Loucy (cell line): ENCODE data around the gene PNP.

ENCODE experiments used
- H2AFZ ChIP-seq: fragments of 200-600 bp; sonication (generic); 2 replicates; pipeline ENCODE4 v1.6.0; 2016; ENCODE audit warnings: antibody characterized with exemption, mild to moderate bottlenecking, low read length, moderate library complexity
- H3F3A ChIP-seq: fragments of 200-600 bp; 2 replicates; pipeline ENCODE4 v1.6.0; 2016; ENCODE audit warnings: antibody characterized with exemption, low read depth, mild to moderate bottlenecking
- H3K27me3 ChIP-seq: fragments of 200-600 bp; sonication (generic); 2 replicates; pipeline ENCODE4 v1.6.1; 2014; ENCODE audit warnings: low read length, mild to moderate bottlenecking; ENCODE audit not compliant: insufficient read depth, poor library complexity, severe bottlenecking
- H3K36me3 ChIP-seq: fragments of 200-600 bp; sonication (generic); 2 replicates; pipeline ENCODE4 v1.6.1; 2016; ENCODE audit warnings: low read length; ENCODE audit not compliant: insufficient read depth
- H3K4me1 ChIP-seq: fragments of 200-600 bp; sonication (generic); 2 replicates; pipeline ENCODE4 v1.5.1; 2014; ENCODE audit warnings: low read length, mild to moderate bottlenecking; ENCODE audit not compliant: insufficient read depth, poor library complexity, severe bottlenecking
- H3K4me2 ChIP-seq: fragments of 200-600 bp; sonication (generic); 2 replicates; pipeline ENCODE4 v1.6.0; 2014; ENCODE audit warnings: antibody characterized with exemption, low read length, low read depth, mild to moderate bottlenecking; ENCODE audit not compliant: poor library complexity, severe bottlenecking
- H3K4me3 ChIP-seq: fragments of 200-600 bp; sonication (generic); 2 replicates; pipeline ENCODE4 v1.5.1; 2014; ENCODE audit warnings: low read length, mild to moderate bottlenecking, mixed read lengths; ENCODE audit not compliant: poor library complexity, severe bottlenecking
- H3K79me2 ChIP-seq: fragments of 200-600 bp; sonication (generic); 2 replicates; pipeline ENCODE4 v1.6.1; 2014; ENCODE audit warnings: low read length; ENCODE audit not compliant: insufficient read depth
- H3K9ac ChIP-seq: fragments of 200-600 bp; sonication (generic); 2 replicates; pipeline ENCODE4 v1.6.0; 2014; ENCODE audit warnings: mild to moderate bottlenecking, low read depth, low read length, moderate library complexity; ENCODE audit not compliant: poor library complexity, severe bottlenecking
- H3K9me2 ChIP-seq: fragments of 200-600 bp; sonication (generic); replicated peaks from 2 replicates; pipeline ENCODE4 v1.6.1; 2016; ENCODE audit warnings: low read depth, low read length, mixed read lengths
- H3K9me3 ChIP-seq: fragments of 200-600 bp; sonication (generic); 2 replicates; pipeline ENCODE4 v1.6.1; 2014; ENCODE audit warnings: mild to moderate bottlenecking, antibody characterized with exemption, low read length, low read depth; ENCODE audit not compliant: insufficient read depth
- H4K20me1 ChIP-seq: fragments of 200-600 bp; sonication (generic); 2 replicates; pipeline ENCODE4 v1.6.0; 2014; ENCODE audit warnings: antibody characterized with exemption, low read length, mild to moderate bottlenecking; ENCODE audit not compliant: insufficient read depth, poor library complexity, severe bottlenecking
- EZH2phosphoT487 ChIP-seq: fragments of 200-600 bp; IDR thresholded peaks from 2 replicates; pipeline ENCODE4 v1.6.1; 2018; ENCODE audit warnings: antibody characterized with exemption, mild to moderate bottlenecking, moderate library complexity, borderline replicate concordance
- TF ChIP-seq, protein P1 (sequence below): fragments of 200-600 bp; sonication (generic); conservative IDR thresholded peaks from 2 replicates; pipeline ENCODE4 v1.5.1; 2014; ENCODE audit warnings: mild to moderate bottlenecking, antibody characterized with exemption, low read length

The PNP gene

DNA sequence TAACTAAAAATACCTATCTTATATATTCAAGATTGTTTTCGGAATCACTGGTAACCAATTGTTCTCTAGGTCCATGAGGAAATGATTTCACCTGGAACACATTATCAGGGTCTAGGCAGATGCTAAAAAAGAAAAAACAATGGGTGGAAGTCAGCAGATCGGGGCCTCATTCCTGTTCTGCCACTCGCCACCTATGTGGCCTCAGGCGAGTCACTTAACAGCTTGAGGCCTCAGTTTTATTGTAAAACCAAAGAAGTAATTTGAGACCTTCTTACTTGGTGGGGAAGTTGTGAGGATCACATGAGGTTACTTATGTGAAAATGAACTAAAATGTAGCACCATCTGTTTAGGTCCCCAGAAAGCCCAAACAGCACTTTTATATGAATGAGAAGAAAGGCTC lies 29.9 kb downstream of the PNP start:
- H3K36me3 ChIP-seq, result no peaks in the 10 kb centered on the region
- H3K4me1 ChIP-seq, result peaks cover 37% of the 10 kb centered on the region
- no peak for TF ChIP-seq EZH2phosphoT487
- TF ChIP-seq, protein P1, sequence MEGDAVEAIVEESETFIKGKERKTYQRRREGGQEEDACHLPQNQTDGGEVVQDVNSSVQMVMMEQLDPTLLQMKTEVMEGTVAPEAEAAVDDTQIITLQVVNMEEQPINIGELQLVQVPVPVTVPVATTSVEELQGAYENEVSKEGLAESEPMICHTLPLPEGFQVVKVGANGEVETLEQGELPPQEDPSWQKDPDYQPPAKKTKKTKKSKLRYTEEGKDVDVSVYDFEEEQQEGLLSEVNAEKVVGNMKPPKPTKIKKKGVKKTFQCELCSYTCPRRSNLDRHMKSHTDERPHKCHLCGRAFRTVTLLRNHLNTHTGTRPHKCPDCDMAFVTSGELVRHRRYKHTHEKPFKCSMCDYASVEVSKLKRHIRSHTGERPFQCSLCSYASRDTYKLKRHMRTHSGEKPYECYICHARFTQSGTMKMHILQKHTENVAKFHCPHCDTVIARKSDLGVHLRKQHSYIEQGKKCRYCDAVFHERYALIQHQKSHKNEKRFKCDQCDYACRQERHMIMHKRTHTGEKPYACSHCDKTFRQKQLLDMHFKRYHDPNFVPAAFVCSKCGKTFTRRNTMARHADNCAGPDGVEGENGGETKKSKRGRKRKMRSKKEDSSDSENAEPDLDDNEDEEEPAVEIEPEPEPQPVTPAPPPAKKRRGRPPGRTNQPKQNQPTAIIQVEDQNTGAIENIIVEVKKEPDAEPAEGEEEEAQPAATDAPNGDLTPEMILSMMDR, result no peak
- no peaks in the 10 kb centered on the region for H3K9me2 ChIP-seq
- H2AFZ ChIP-seq, result peak overlapping the region; percentile 74
- H3K4me3 ChIP-seq, result peak overlapping the region; percentile 50
- H3F3A ChIP-seq, result peaks cover 13% of the 10 kb centered on the region; the same call in 1 of the 2 replicates
- peak overlapping the region; percentile 68 for H3K4me2 ChIP-seq
- no peaks in the 10 kb centered on the region for H3K79me2 ChIP-seq
- no peaks in the 10 kb centered on the region for H3K27me3 ChIP-seq
- H3K9ac ChIP-seq, result peak overlapping the region; percentile 62
- H4K20me1 ChIP-seq, result no peaks in the 10 kb centered on the region
- no peaks in the 10 kb centered on the region for H3K9me3 ChIP-seq

DNA sequence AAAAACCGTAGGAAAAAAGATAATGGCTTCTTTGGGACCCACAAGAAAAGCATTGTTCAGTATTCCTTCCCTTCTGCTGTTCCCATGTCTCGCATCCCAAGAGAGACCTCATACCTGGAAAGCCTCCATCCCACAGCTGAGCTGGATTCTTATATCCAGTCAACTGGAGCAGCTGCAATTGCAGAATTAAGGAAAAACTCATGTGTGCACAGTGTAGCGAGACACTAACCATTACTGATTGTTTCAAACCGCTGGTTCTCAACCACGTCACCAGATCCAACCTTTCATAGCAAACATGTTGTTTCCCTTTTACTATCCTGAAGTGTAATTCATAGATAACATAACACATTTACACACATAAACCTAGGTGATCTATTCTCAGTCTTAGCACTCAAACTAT lies 30.7 kb downstream of the PNP start:
- Histone ChIP-seq H3K4me2 (peak overlapping the region; percentile 68), H2AFZ (peak overlapping the region; percentile 74), H3F3A (peaks cover 13% of the 10 kb centered on the region; the same call in 1 of the 2 replicates), H3K4me3 (peak overlapping the region; percentile 50), H3K4me1 (peaks cover 37% of the 10 kb centered on the region), H3K79me2 (no peaks in the 10 kb centered on the region), H3K27me3 (no peaks in the 10 kb centered on the region), H3K9me2 (no peaks in the 10 kb centered on the region), H3K9ac (peak overlapping the region; percentile 62), H4K20me1 (no peaks in the 10 kb centered on the region), H3K9me3 (no peaks in the 10 kb centered on the region), H3K36me3 (no peaks in the 10 kb centered on the region)
- TF ChIP-seq EZH2phosphoT487, result no peak
- TF ChIP-seq, protein P1, result no peak

DNA sequence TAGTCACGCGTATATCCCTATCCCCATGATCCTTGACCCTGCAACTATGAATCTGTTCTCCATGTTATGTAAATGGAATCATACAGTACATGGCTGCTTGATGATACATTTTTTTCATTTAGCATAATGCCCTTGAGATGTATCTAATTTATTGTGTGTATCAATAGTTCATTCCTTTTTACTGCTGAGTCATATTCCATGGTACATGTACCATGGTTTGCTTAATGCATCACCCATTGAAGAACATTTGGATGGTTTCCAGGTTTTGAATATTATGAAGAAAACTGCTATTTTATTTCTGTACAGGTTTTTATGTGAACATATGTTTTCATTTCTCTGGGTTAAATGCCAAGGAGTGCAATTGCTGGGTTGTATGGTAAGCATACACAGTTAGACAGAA lies 32.1 kb downstream of the PNP start:
- no peak overlapping the region for H3K4me2 ChIP-seq
- no peaks in the 10 kb centered on the region for H4K20me1 ChIP-seq
- no peak overlapping the region for H3K4me3 ChIP-seq
- no peak overlapping the region for H3K9ac ChIP-seq
- no peaks in the 10 kb centered on the region for H3K79me2 ChIP-seq
- no peaks in the 10 kb centered on the region for H3K9me3 ChIP-seq
- H3K27me3 ChIP-seq, result no peaks in the 10 kb centered on the region
- H3K4me1 ChIP-seq, result peaks cover 25% of the 10 kb centered on the region
- no peak overlapping the region for H2AFZ ChIP-seq
- no peaks in the 10 kb centered on the region for H3K9me2 ChIP-seq
- TF ChIP-seq, protein P1, result no peak
- TF ChIP-seq EZH2phosphoT487, result no peak
- H3F3A ChIP-seq, result peaks cover 13% of the 10 kb centered on the region; the same call in 1 of the 2 replicates
- H3K36me3 ChIP-seq, result no peaks in the 10 kb centered on the region
